AG04449 (cell line): ENCODE data around the gene GGT5.
"Not testable (repeated sequence)": the region's sequence is repeated elsewhere in the genome, so short reads cannot be mapped to it uniquely, and the experiment has no call there.

Source experiments
- CTCF ChIA-PET: fragments of 350-600 bp; formaldehyde crosslinking; extraction: SDS; loops from one replicate; lab custom pipeline; 2021; ENCODE audit warnings: antibody characterized with exemption; lab: Yijun Ruan, JAX
- POLR2A ChIA-PET: fragments of 400-600, 350-600 bp; formaldehyde crosslinking; extraction: SDS; loops from one replicate; lab custom pipeline; 2020; ENCODE audit warnings: antibody characterized with exemption, inconsistent platforms; lab: Yijun Ruan, JAX
- DNase-seq: peaks from one replicate; pipeline ENCODE4 v3.0.0-alpha.2; 2010; ENCODE audit warnings: low read depth, low spot score
- H3K4me3 ChIP-seq: 2 replicates; pipeline ENCODE4 v1.5.1; 2011; ENCODE audit warnings: low read depth, mild to moderate bottlenecking, control low read depth, low read length
- CTCF ChIP-seq: IDR thresholded peaks from one replicate; pipeline ENCODE4 v1.5.1; 2011; ENCODE audit warnings: mild to moderate bottlenecking, moderate library complexity, low read length, control low read depth, inconsistent platforms; ENCODE audit not compliant: insufficient read depth; ENCODE audit errors: missing control alignments

The GGT5 gene

GRCh38 chr22:24224468-24224867 is 20.4 kb downstream of the GGT5 start:
- CTCF ChIA-PET = interaction anchor here (2.2 kb wide), 1 partner anchor 35 kb away, joined by 9 read pairs; no protein-coding TSS in a partner anchor
- POLR2A ChIA-PET = no interaction called here
- no peak for TF ChIP-seq CTCF
- no peak overlapping the region for H3K4me3 ChIP-seq
- DNase-seq = no peak

- CTCF ChIA-PET = interaction anchor here (1.2 kb wide), 1 partner anchor 30 kb away, joined by 3 read pairs; no protein-coding TSS in a partner anchor
- H3K4me3 ChIP-seq = no peak overlapping the region
- TF ChIP-seq CTCF = no peak
- POLR2A ChIA-PET = no interaction called here
- no peak for DNase-seq
These were observed 25.1 kb downstream of the GGT5 start for GRCh38 chr22:24219750-24220149.

GRCh38 chr22:24217384-24217783 is 27.5 kb downstream of the GGT5 start:
- ChIA-PET CTCF (interaction anchor here (1.4 kb wide), 1 partner anchor 14 kb away, joined by 5 read pairs; no protein-coding TSS in a partner anchor), POLR2A (no interaction called here)
- H3K4me3 ChIP-seq = no peak overlapping the region
- TF ChIP-seq CTCF = no peak
- no peak for DNase-seq

GRCh38 chr22:24216541-24217209 is 28.2 kb downstream of the GGT5 start:
- no peak overlapping the region for H3K4me3 ChIP-seq
- POLR2A ChIA-PET = no interaction called here
- no peak for DNase-seq
- no peak for TF ChIP-seq CTCF
- CTCF ChIA-PET = no interaction called here

- CTCF ChIA-PET = interaction anchor here (0.7 to 1.1 kb wide), 2 partner anchors 17 to 37 kb away, joined by 3 to 4 read pairs; no protein-coding TSS in a partner anchor
- POLR2A ChIA-PET = no interaction called here
- no peak for TF ChIP-seq CTCF
- DNase-seq = no peak
- H3K4me3 ChIP-seq = no peak overlapping the region
These were observed 30.2 kb downstream of the GGT5 start for GRCh38 chr22:24214467-24215285.

- H3K4me3 ChIP-seq, DNase-seq, POLR2A ChIA-PET: not testable (repeated sequence)
- CTCF ChIA-PET = interaction anchor here (1.3 kb wide), 1 partner anchor 22 kb away, joined by 3 read pairs; no protein-coding TSS in a partner anchor
These were observed 31.8 kb downstream of the GGT5 start for GRCh38 chr22:24213111-24213510.

GRCh38 chr22:24211716-24212115 is 33.2 kb downstream of the GGT5 start:
- CTCF ChIA-PET = interaction anchor here (1.0 to 1.3 kb wide), 2 partner anchors 21 to 23 kb away, joined by 3 read pairs; no protein-coding TSS in a partner anchor
- POLR2A ChIA-PET, H3K4me3 ChIP-seq, DNase-seq: not testable (repeated sequence)

GRCh38 chr22:24210409-24210808 is 34.5 kb downstream of the GGT5 start:
- H3K4me3 ChIP-seq, POLR2A ChIA-PET, DNase-seq, CTCF ChIA-PET: not testable (repeated sequence)
